GM11168 (cell line): ENCODE measurements around the gene CEP170.
"Not testable (repeated sequence)": the region's sequence is repeated elsewhere in the genome, so short reads cannot be mapped to it uniquely, and the experiment has no call there.

ENCODE experiments used
- in situ Hi-C: fragments of 300-500 bp; cut with MboI; formaldehyde crosslinking; loops from one replicate; pipeline ENCODE4 v1.12.0; 2022; ENCODE audit warnings: low sequenced_read_pairs; ENCODE audit not compliant: unreplicated experiment

The CEP170 gene

DNA sequence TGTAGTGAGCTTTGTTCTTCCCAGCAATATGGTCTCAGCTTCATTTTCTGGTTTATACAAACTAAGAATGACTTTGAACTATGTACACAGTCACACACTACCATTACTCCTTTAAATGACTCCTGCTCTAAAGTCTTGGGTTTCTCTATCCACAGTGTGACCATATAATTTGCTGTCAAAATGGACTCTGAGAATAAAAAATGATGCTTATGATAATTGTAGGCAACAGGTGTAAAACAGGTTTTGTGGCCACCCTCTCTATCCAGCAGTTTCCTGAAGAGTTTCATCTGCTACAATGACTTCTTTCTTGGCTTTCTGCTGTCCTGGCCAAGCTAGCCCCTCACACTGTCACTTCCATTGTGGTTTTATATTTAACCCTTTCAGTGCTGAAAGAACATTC is 71.4 kb downstream of the CEP170 start:
- in situ Hi-C loops, result loop anchor here (25.0 kb wide), 1 partner anchor 129 kb away; no protein-coding TSS in a partner anchor

GRCh38 chr1:243183176-243183575 is 71.9 kb downstream of the CEP170 start:
- in situ Hi-C loops, result loop anchor here (25.0 kb wide), 1 partner anchor 129 kb away; no protein-coding TSS in a partner anchor

- in situ Hi-C loops, result loop anchor here (25.0 kb wide), 1 partner anchor 133 kb away; no protein-coding TSS in a partner anchor
Observed at GRCh38 chr1:243179720-243180119, 75.4 kb downstream of the CEP170 start.

GRCh38 chr1:243177792-243178191 is 77.3 kb downstream of the CEP170 start:
- in situ Hi-C loops, result loop anchor here (25.0 kb wide), 1 partner anchor 135 kb away; no protein-coding TSS in a partner anchor

DNA sequence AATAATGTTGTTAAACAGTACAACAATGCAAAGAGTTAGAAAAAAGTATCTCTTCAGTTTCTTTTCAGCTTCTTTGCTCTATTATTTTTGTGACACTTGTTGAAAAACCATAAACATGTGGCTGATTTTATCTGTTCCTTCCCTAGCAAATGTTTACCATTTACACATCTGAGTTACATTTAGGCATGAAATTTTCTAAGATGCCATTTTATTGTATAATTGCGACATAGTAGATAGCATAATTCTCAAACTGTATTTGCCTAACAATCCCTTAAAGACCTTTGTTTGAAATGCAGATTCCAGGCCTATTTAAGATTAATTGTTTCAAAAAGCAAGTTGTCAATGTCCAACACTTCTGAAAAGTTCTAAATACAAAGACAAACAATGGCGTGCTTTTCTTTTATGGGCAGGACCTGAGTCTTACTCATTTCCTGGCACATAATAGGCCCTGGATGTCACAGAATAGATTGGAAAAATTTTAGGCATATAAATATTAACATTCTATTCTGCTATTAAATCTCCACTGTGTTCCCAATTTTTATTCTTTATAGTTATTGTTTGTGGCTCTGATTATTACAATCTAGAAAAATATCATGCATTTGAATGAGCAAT is 81.2 kb downstream of the CEP170 start:
- in situ Hi-C loops, result not testable (repeated sequence)

GRCh38 chr1:243164911-243165310 is 90.2 kb downstream of the CEP170 start:
- in situ Hi-C loops, result not testable (repeated sequence)

GRCh38 chr1:243150906-243151305 is 104.2 kb downstream of the CEP170 start:
- in situ Hi-C loops, result not testable (repeated sequence)

GRCh38 chr1:243149120-243149519 is 106.0 kb downstream of the CEP170 start:
- in situ Hi-C loops, result not testable (repeated sequence)

DNA sequence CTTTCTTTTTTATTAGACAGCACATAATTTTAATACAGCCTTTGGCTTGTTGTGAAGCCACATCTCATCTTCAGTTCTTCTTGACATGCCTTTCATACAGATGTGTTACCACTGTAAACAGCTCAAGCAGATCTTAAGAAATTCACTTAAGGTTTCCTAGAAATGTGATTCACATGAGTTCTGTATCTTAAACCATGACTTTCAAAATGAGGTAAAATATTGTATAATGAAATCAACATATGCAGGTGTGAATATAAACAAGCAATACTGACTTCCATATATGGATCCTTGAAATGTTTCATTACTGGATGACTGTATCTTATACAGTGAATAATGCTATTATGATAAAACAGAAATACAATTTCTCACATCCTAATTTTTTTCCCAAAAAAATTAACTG is 107.7 kb downstream of the CEP170 start:
- in situ Hi-C loops, result not testable (repeated sequence)

DNA sequence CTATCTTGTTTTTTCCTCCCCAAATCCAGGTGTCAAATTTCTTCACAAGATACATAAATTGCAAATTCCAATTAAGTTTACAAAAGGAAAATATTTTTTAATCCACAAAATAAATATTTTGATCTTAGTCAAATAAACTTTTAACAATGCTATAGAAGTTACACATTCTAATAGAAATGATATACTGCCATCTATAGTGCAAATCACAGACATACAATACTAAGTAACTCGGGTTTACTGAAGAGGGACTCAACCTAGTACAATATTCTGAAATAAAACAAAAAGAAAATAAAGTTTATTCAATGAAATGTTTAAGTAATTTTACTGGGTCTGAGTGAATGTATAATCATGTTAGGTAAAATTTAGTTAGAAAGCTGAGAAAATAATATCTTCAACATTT is 114.6 kb downstream of the CEP170 start:
- in situ Hi-C loops, result not testable (repeated sequence)

GRCh38 chr1:243122876-243123409 is 132.1 kb downstream of the CEP170 start:
- in situ Hi-C loops, result not testable (repeated sequence)

DNA sequence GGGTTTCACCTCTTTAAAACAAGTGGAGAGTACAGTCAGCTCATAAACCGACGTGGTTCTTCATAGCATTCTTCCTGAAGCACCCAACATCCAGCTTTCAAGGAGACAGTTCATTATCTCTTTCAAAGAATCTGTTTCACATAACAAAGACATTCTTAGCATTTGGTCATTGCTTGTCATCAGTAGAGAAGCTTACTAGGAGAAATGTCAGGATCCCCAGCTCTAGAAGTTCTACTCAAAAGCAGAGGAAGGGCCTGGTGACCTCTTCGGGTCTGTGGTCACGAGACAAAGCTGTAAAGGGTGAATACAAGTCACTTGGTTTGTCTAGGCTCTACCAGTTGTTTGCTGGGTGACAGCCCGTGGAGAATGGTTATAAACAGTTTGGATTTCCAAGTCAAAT is 133.1 kb downstream of the CEP170 start:
- in situ Hi-C loops, result not testable (repeated sequence)

DNA sequence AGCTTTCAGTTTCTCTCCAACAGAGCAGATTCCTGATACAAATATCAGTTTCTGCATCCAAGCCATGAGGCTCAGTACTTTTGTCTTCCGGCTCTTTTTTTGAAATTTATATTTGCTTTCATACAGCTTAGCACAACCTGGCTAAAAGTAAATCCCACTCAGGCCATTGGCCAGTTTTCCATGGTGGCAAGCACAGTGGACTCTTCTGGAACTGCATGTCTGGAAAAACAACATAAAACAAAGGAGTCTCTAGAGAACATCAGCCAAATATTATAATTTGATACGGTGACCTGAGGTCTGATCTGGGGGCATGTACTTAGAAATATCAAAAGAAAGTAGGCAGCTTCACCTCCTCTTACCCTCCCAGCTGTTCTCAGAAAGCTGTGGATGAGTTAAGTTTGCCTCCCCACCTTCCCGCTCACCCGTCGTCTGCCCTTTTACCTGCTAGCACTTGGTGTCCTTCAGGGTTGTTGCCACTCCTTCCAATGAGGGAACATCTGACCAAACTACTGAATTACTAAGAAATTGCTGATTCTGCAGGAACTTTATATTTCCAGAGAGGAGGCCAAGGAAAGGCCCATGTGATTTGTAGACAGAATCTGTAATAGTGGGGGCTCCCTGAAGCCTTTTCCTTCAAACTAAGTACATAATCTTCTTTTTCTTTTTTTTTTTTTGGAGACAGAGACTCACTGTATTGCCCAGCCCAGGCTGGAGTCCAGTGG is 136.3 kb downstream of the CEP170 start:
- in situ Hi-C loops, result not testable (repeated sequence)

DNA sequence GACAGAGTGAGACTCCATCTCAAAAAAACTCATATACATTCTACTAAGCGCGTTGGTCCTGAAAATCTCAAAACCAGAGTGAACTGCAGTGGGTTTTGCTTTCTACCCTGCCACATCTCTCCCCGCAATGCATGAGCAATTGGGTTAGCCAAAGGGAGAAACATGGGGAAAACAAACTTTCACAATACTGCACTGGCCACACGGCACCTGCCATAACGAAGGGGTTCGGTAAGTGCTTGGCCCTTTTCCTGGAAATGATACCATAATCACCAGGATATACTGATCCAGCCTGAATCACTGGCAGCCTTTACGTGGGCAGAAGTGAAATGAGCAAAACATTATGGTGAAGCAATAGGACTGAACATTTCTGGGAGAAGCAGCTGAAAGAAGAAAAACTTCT is 138.9 kb downstream of the CEP170 start:
- in situ Hi-C loops, result not testable (repeated sequence)

GRCh38 chr1:243114769-243115168 is 140.3 kb downstream of the CEP170 start:
- in situ Hi-C loops, result not testable (repeated sequence)

GRCh38 chr1:243114059-243114713 is 140.9 kb downstream of the CEP170 start:
- in situ Hi-C loops, result not testable (repeated sequence)

- in situ Hi-C loops, result not testable (repeated sequence)
Observed at GRCh38 chr1:243107171-243107570, 147.9 kb downstream of the CEP170 start.

- in situ Hi-C loops, result not testable (repeated sequence)
Observed at GRCh38 chr1:243105652-243106332, 149.3 kb downstream of the CEP170 start.

DNA sequence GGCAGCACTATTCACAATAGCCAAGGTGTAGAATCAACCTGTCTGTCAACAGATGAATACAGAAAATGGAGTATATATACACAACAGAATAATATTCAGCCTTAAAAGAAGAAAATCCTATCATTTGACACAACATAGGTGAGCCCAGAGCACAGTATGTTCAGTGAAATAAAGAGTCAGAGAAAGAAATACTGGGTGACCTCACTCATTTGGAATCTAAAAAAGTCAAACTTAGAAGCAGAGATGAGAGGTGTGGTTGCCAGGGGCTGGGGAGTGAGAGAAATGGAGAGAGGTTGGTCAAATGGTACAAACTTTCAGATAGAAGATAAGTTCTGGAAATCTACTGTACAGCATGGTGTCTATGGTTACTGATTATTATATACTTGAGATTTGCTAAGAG is 150.0 kb downstream of the CEP170 start:
- in situ Hi-C loops, result not testable (repeated sequence)

DNA sequence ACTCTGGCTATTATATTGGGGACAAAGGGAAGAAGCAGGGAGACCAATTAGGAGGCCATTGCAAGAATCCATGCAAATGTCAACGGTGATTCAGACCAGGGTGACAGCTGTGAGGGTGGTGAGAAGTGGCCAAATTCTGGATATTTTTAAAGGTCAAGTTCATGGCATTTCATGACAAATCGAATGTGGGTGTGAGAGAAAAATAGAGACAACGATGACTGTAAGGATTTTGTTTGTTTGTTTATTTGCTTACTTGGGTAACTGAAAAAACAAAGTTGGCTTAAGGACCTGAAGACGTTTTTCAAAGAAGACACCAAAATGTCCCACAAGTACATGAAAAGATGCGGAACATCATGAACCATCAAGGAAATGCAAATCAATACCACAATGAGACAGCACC is 150.6 kb downstream of the CEP170 start:
- in situ Hi-C loops, result not testable (repeated sequence)
